ENCODE results near the gene OR12D1.
"Not testable (repeated sequence)": the region's sequence is repeated elsewhere in the genome, so short reads cannot be mapped to it uniquely, and the experiment has no call there.

OR12D1 gene

GRCh38 chr6:29414588-29414987 is at the start of gene OR12D1:
Gene OR12D1, plus strand, starts transcription at chr6:29414928.
- DNase-seq, result no peak

GRCh38 chr6:29368765-29369164 is 46.0 kb upstream of the OR12D1 start, which contains the start of gene OR5V1:
Gene OR5V1, minus strand, starts transcription at chr6:29368865. Its CDS starts 12,670 bp downstream, at chr6:29356195.
- DNase-seq, result no peak

- no peak for DNase-seq
Measured at GRCh38 chr6:29375191-29375590, 39.5 kb upstream of the OR12D1 start, which contains the start of gene OR12D3. Gene OR12D3, minus strand, starts transcription at chr6:29375291. Its CDS starts 4 bp downstream, at chr6:29375287.

GRCh38 chr6:29376003-29376402 is 38.7 kb upstream of the OR12D1 start:
- DNase-seq, result no peak

GRCh38 chr6:29388533-29388932 is 26.2 kb upstream of the OR12D1 start:
- no peak for DNase-seq

- DNase-seq, result no peak
Measured at GRCh38 chr6:29395331-29395730, 19.4 kb upstream of the OR12D1 start, which contains the start of gene OR12D2. Gene OR12D2, plus strand, starts transcription at chr6:29395631. Its CDS starts 1,069 bp downstream, at chr6:29396700.

- no peak for DNase-seq
Measured at GRCh38 chr6:29399525-29399924, 15.2 kb upstream of the OR12D1 start.

- no peak for DNase-seq
Measured at GRCh38 chr6:29403801-29404200, 10.9 kb upstream of the OR12D1 start.

- no peak for DNase-seq
Measured at GRCh38 chr6:29419516-29419915, 4.8 kb downstream of the OR12D1 start.

- no peak for DNase-seq
Measured at GRCh38 chr6:29424168-29424567, 9.4 kb downstream of the OR12D1 start.

- DNase-seq, result no peak
Measured at GRCh38 chr6:29424575-29424974, 9.8 kb downstream of the OR12D1 start.

GRCh38 chr6:29425075-29425474 is 10.3 kb downstream of the OR12D1 start:
- no peak for DNase-seq

- no peak for DNase-seq
Measured at GRCh38 chr6:29426654-29427053, 11.9 kb downstream of the OR12D1 start.

- DNase-seq, result not testable (repeated sequence)
Measured at GRCh38 chr6:29436730-29437129, 22.0 kb downstream of the OR12D1 start.

- DNase-seq, result no peak
Measured at GRCh38 chr6:29439006-29439405, 24.3 kb downstream of the OR12D1 start, which contains the start of gene OR10C1. Gene OR10C1, plus strand, starts transcription at chr6:29439306. Its CDS starts 710 bp downstream, at chr6:29440016.

- no peak for DNase-seq
Measured at GRCh38 chr6:29442719-29443118, 28.0 kb downstream of the OR12D1 start.

GRCh38 chr6:29444031-29444430 is 29.3 kb downstream of the OR12D1 start:
- DNase-seq, result not testable (repeated sequence)

- DNase-seq, result no peak
Measured at GRCh38 chr6:29447670-29448069, 32.9 kb downstream of the OR12D1 start.

GRCh38 chr6:29451471-29452193 is 36.9 kb downstream of the OR12D1 start:
- DNase-seq, result no peak

GRCh38 chr6:29456971-29457370 is 42.2 kb downstream of the OR12D1 start, which contains the start of the genes OR11A1 and OR2H1:
Gene OR11A1, minus strand, starts transcription at chr6:29457071. Its CDS starts 29,430 bp downstream, at chr6:29427641.
Gene OR2H1, plus strand, starts transcription at chr6:29457155. Its CDS starts 4,615 bp downstream, at chr6:29461770.
- DNase-seq, result no peak

GRCh38 chr6:29461021-29461814 is 46.5 kb downstream of the OR12D1 start:
- DNase-seq, result no peak

- no peak for DNase-seq
Measured at GRCh38 chr6:29462022-29462421, 47.3 kb downstream of the OR12D1 start.

GRCh38 chr6:29465279-29465678 is 50.6 kb downstream of the OR12D1 start:
- DNase-seq, result no peak

GRCh38 chr6:29465801-29466200 is 51.1 kb downstream of the OR12D1 start:
- no peak for DNase-seq

All from NCI-H1048 (cell line).